Effector memory CD4-positive, alpha-beta T cell (primary cell): ENCODE results near the gene HOXB1.

Source experiments
- DNase-seq, 3 donors: peaks; one replicate each; pipeline ENCODE4 v3.0.0-alpha.2; 2020
- H3K27ac ChIP-seq: 2 replicates; pipeline ENCODE4 v1.7.0; 2013; ENCODE audit warnings: mild to moderate bottlenecking, low read length, moderate library complexity; ENCODE audit not compliant: insufficient read depth, poor library complexity, severe bottlenecking
- H3K27me3 ChIP-seq: replicated peaks from 2 replicates; pipeline ENCODE4 v1.7.0; 2013; ENCODE audit warnings: mild to moderate bottlenecking, low read length; ENCODE audit not compliant: insufficient read depth, control insufficient read depth, poor library complexity, severe bottlenecking
- H3K36me3 ChIP-seq: 2 replicates; pipeline ENCODE4 v1.7.0; 2013; ENCODE audit warnings: mild to moderate bottlenecking, low read length, moderate library complexity; ENCODE audit not compliant: control insufficient read depth, insufficient read depth
- H3K4me1 ChIP-seq: 2 replicates; pipeline ENCODE4 v1.7.0; 2013; ENCODE audit warnings: low read length, mild to moderate bottlenecking; ENCODE audit not compliant: control insufficient read depth, insufficient read depth, poor library complexity, severe bottlenecking
- H3K4me3 ChIP-seq: 2 replicates; pipeline ENCODE4 v1.7.0; 2013; ENCODE audit warnings: low read length, low read depth, mild to moderate bottlenecking; ENCODE audit not compliant: insufficient read depth, poor library complexity, severe bottlenecking
- H3K9me3 ChIP-seq: 2 replicates; pipeline ENCODE4 v1.7.0; 2013; ENCODE audit warnings: mild to moderate bottlenecking, low read length, moderate library complexity; ENCODE audit not compliant: control insufficient read depth

Gene HOXB1

GRCh38 chr17:48575066-48575582 lies 44.3 kb upstream of the HOXB1 start:
- DNase-seq, result no peak
- Histone ChIP-seq H3K9me3 (no peaks in the 10 kb centered on the region), H3K4me1 (peaks cover 21% of the 10 kb centered on the region), H3K4me3 (no peak overlapping the region), H3K27ac (no peak overlapping the region), H3K27me3 (peaks cover 3% of the 10 kb centered on the region), H3K36me3 (no peaks in the 10 kb centered on the region)

GRCh38 chr17:48574505-48575065 lies 43.8 kb upstream of the HOXB1 start:
- no peaks in the 10 kb centered on the region for H3K27me3 ChIP-seq
- no peak for DNase-seq
- no peaks in the 10 kb centered on the region for H3K9me3 ChIP-seq
- H3K4me1 ChIP-seq, result peaks cover 21% of the 10 kb centered on the region
- no peak overlapping the region for H3K4me3 ChIP-seq
- no peak overlapping the region for H3K27ac ChIP-seq
- H3K36me3 ChIP-seq, result no peaks in the 10 kb centered on the region

- Histone ChIP-seq H3K36me3 (no peaks in the 10 kb centered on the region), H3K4me3 (no peak overlapping the region), H3K27me3 (no peaks in the 10 kb centered on the region), H3K9me3 (no peaks in the 10 kb centered on the region), H3K4me1 (peaks cover 4% of the 10 kb centered on the region), H3K27ac (no peak overlapping the region)
- no peak for DNase-seq
Observed at GRCh38 chr17:48571826-48572417, 41.1 kb upstream of the HOXB1 start.

- Histone ChIP-seq H3K36me3 (no peaks in the 10 kb centered on the region), H3K4me3 (no peak overlapping the region), H3K27me3 (no peaks in the 10 kb centered on the region), H3K9me3 (no peaks in the 10 kb centered on the region), H3K4me1 (no peaks in the 10 kb centered on the region), H3K27ac (no peak overlapping the region)
- DNase-seq, result no peak
Observed at GRCh38 chr17:48571024-48571818, 40.4 kb upstream of the HOXB1 start.

GRCh38 chr17:48570325-48571023 lies 39.7 kb upstream of the HOXB1 start:
- no peak overlapping the region for H3K4me3 ChIP-seq
- H3K36me3 ChIP-seq, result no peaks in the 10 kb centered on the region
- no peaks in the 10 kb centered on the region for H3K4me1 ChIP-seq
- DNase-seq, result no peak
- no peak overlapping the region for H3K27ac ChIP-seq
- H3K27me3 ChIP-seq, result no peaks in the 10 kb centered on the region
- H3K9me3 ChIP-seq, result no peaks in the 10 kb centered on the region

- DNase-seq, result no peak
- Histone ChIP-seq H3K36me3 (no peaks in the 10 kb centered on the region), H3K4me3 (no peak overlapping the region), H3K9me3 (no peaks in the 10 kb centered on the region), H3K27me3 (no peaks in the 10 kb centered on the region), H3K27ac (no peak overlapping the region), H3K4me1 (no peaks in the 10 kb centered on the region)
Observed at GRCh38 chr17:48569674-48570324, 39.0 kb upstream of the HOXB1 start.

GRCh38 chr17:48569240-48569582 lies 38.4 kb upstream of the HOXB1 start:
- H3K4me3 ChIP-seq, result no peak overlapping the region
- DNase-seq, result no peak
- H3K4me1 ChIP-seq, result no peaks in the 10 kb centered on the region

GRCh38 chr17:48568499-48569239 lies 37.9 kb upstream of the HOXB1 start:
- Histone ChIP-seq H3K27me3 (no peaks in the 10 kb centered on the region), H3K4me1 (no peaks in the 10 kb centered on the region), H3K27ac (no peak overlapping the region), H3K4me3 (no peak overlapping the region), H3K9me3 (no peaks in the 10 kb centered on the region), H3K36me3 (no peaks in the 10 kb centered on the region)
- DNase-seq, result no peak

More at GRCh38 chr17:48569240-48569582, 38.4 kb upstream of the HOXB1 start:
- Histone ChIP-seq H3K27ac (no peak overlapping the region), H3K36me3 (no peaks in the 10 kb centered on the region), H3K9me3 (no peaks in the 10 kb centered on the region), H3K27me3 (no peaks in the 10 kb centered on the region)

GRCh38 chr17:48567646-48568354 lies 37.0 kb upstream of the HOXB1 start:
- H3K27ac ChIP-seq, result no peak overlapping the region
- H3K4me1 ChIP-seq, result no peaks in the 10 kb centered on the region
- H3K4me3 ChIP-seq, result no peak overlapping the region
- no peaks in the 10 kb centered on the region for H3K9me3 ChIP-seq
- H3K36me3 ChIP-seq, result no peaks in the 10 kb centered on the region
- H3K27me3 ChIP-seq, result no peaks in the 10 kb centered on the region
- no peak for DNase-seq
